ENCODE measurements around the gene KCNT2. TPM values are rescaled to one million over a fixed set of nuclear protein-coding genes. Genes with fewer than 3 reads are reported as not detected.

Gene KCNT2
- total RNA-seq, 1 experiment from 2014 or later: not detected

GRCh38 chr1:196205882-196206281, 402.4 kb downstream of the KCNT2 start:
- POLR2A ChIA-PET: no interaction called here
- DNase-seq (ENCODE audit: low read depth, low spot score): no peak
- intact Hi-C loops (cut with micrococcal nuclease): no loop called here

More at GRCh38 chr1:196205882-196206281, 402.4 kb downstream of the KCNT2 start:
- TF ChIP-seq ELF1 (IDR thresholded peaks at IDR 0.05; ENCODE audit: borderline replicate concordance, low read depth) (no peak), EZH2phosphoT487 (IDR thresholded peaks at IDR 0.05; ENCODE audit: borderline replicate concordance) (no peak), ZNF274 (IDR thresholded peaks at IDR 0.05; ENCODE audit: low read depth, low read length) (no peak), YY1 (IDR thresholded peaks at IDR 0.05; ENCODE audit: extremely low read depth, insufficient replicate concordance, low read depth, low read length) (no peak), CBX3 (IDR thresholded peaks at IDR 0.05; ENCODE audit: low read depth) (no peak), SIN3A (IDR thresholded peaks at IDR 0.05; ENCODE audit: low read depth) (no peak), EZH2 (IDR thresholded peaks at IDR 0.05) (no peak), ATF3 (IDR thresholded peaks at IDR 0.05) (no peak), TCF7L2 (IDR thresholded peaks at IDR 0.05; ENCODE audit: borderline replicate concordance, extremely low read depth, insufficient read depth, insufficient read length) (no peak), POLR2A (IDR thresholded peaks at IDR 0.05; ENCODE audit: borderline replicate concordance, extremely low read depth, insufficient read depth, insufficient read length) (no peak), RAD21 (IDR thresholded peaks at IDR 0.05; ENCODE audit: low read depth) (no peak), JUND (IDR thresholded peaks at IDR 0.05) (no peak), EGR1 (IDR thresholded peaks at IDR 0.05; ENCODE audit: low read depth) (no peak), ZFX (IDR thresholded peaks at IDR 0.05) (no peak)
- TF ChIP-seq, protein P1, sequence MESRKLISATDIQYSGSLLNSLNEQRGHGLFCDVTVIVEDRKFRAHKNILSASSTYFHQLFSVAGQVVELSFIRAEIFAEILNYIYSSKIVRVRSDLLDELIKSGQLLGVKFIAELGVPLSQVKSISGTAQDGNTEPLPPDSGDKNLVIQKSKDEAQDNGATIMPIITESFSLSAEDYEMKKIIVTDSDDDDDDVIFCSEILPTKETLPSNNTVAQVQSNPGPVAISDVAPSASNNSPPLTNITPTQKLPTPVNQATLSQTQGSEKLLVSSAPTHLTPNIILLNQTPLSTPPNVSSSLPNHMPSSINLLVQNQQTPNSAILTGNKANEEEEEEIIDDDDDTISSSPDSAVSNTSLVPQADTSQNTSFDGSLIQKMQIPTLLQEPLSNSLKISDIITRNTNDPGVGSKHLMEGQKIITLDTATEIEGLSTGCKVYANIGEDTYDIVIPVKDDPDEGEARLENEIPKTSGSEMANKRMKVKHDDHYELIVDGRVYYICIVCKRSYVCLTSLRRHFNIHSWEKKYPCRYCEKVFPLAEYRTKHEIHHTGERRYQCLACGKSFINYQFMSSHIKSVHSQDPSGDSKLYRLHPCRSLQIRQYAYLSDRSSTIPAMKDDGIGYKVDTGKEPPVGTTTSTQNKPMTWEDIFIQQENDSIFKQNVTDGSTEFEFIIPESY (IDR thresholded peaks at IDR 0.05; ENCODE audit: extremely low read depth, insufficient replicate concordance, low read length): no peak
- TF ChIP-seq, protein P2, sequence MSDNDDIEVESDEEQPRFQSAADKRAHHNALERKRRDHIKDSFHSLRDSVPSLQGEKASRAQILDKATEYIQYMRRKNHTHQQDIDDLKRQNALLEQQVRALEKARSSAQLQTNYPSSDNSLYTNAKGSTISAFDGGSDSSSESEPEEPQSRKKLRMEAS (IDR thresholded peaks at IDR 0.05): no peak
- TF ChIP-seq, protein P3, sequence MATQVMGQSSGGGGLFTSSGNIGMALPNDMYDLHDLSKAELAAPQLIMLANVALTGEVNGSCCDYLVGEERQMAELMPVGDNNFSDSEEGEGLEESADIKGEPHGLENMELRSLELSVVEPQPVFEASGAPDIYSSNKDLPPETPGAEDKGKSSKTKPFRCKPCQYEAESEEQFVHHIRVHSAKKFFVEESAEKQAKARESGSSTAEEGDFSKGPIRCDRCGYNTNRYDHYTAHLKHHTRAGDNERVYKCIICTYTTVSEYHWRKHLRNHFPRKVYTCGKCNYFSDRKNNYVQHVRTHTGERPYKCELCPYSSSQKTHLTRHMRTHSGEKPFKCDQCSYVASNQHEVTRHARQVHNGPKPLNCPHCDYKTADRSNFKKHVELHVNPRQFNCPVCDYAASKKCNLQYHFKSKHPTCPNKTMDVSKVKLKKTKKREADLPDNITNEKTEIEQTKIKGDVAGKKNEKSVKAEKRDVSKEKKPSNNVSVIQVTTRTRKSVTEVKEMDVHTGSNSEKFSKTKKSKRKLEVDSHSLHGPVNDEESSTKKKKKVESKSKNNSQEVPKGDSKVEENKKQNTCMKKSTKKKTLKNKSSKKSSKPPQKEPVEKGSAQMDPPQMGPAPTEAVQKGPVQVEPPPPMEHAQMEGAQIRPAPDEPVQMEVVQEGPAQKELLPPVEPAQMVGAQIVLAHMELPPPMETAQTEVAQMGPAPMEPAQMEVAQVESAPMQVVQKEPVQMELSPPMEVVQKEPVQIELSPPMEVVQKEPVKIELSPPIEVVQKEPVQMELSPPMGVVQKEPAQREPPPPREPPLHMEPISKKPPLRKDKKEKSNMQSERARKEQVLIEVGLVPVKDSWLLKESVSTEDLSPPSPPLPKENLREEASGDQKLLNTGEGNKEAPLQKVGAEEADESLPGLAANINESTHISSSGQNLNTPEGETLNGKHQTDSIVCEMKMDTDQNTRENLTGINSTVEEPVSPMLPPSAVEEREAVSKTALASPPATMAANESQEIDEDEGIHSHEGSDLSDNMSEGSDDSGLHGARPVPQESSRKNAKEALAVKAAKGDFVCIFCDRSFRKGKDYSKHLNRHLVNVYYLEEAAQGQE (IDR thresholded peaks at IDR 0.05; ENCODE audit: low read depth): no peak
- Histone ChIP-seq H3K9ac (ENCODE audit: low read length) (no peak overlapping the region), H3K36me3 (ENCODE audit: control insufficient read depth in 1 of 2, insufficient read depth in 2 of 2, low read length in 2 of 2) (no peaks in the 10 kb centered on the region), H3K4me1 (ENCODE audit: control insufficient read depth in 1 of 2, insufficient read depth in 2 of 2, low read length in 2 of 2) (no peaks in the 10 kb centered on the region), H3K79me2 (ENCODE audit: insufficient read depth, low read length) (no peaks in the 10 kb centered on the region), H3K27ac (ENCODE audit: low read depth, low read length) (no peak overlapping the region), H2AFZ (ENCODE audit: low read depth, low read length, poor library complexity, severe bottlenecking) (no peak overlapping the region), H3K27me3 (ENCODE audit: insufficient read depth, low read length) (no peaks in the 10 kb centered on the region), H3K9me2 (ENCODE audit: insufficient read depth) (no peaks in the 10 kb centered on the region), H3K4me2 (ENCODE audit: low read length) (no peak overlapping the region), H3K9me3 (ENCODE audit: control insufficient read depth in 1 of 2, insufficient read depth in 1 of 2, low read depth in 1 of 2, low read length in 2 of 2) (no peaks in the 10 kb centered on the region), H3K4me3 (replicated peaks in 1 of 2; ENCODE audit: low read depth in 1 of 2, low read length in 2 of 2) (no peak overlapping the region), H4K20me1 (ENCODE audit: insufficient read depth) (no peaks in the 10 kb centered on the region)
- ChIA-PET CTCF (no interaction called here), RAD21 (ENCODE audit: low non-redundant PET in 1 of 2, low total read pairs in 2 of 2, uncharacterized antibody in 2 of 2, unreplicated experiment in 2 of 2) (no interaction called here)
- no TSS peak for BruUV-seq (replicated peaks)
- ATAC-seq: no peak

All from HCT116 (cell line).